ENCODE data around the gene UBE2G1. TPM values are rescaled to one million over a fixed set of nuclear protein-coding genes. Genes with fewer than 3 reads are reported as not detected.

UBE2G1 gene
- total RNA-seq, 1 experiment from 2014 or later: 80.6 TPM

DNA sequence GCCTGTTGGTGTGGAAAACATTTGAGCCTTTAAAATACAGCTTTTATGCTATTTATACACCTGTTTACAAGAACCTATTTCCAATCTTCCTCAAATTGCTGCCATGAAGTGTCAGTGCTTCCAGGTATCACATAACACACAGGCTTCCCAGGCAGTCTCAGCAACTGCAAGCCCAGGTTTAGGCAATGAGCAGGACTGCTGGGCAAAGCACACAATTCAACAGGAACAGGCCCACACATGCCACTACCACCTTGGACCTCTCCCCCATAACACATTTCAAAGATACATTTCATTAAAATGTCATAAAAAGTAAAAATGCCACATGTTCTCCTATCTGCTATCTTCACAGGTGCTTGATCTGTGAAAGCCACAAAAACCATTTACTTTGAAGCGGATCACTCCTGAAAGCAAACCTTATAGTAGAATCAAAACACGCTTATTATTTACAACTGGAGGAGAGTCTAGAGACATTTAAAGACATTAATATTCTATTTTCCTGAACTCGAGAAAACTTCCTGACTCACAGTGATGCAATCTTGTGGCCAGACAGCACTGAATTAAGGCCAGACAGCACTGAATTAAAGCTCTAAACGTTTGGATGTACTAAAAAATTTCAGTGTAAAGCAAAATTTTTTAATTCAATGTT is 134.2 kb downstream of the UBE2G1 start:
- ChIA-PET POLR2A (no interaction called here), CTCF (no interaction called here), RAD21 (ENCODE audit: low non-redundant PET in 1 of 2, low total read pairs in 2 of 2, uncharacterized antibody in 2 of 2, unreplicated experiment in 2 of 2) (no interaction called here)
- H3K36me3 ChIP-seq (ENCODE audit: control insufficient read depth in 1 of 2, insufficient read depth in 2 of 2, low read length in 2 of 2): peaks cover 12 to 20% of the 10 kb centered on the region in 2 experiments; a peak in 3 of 4 replicates
- H3K9ac ChIP-seq (ENCODE audit: low read length): no peak overlapping the region
- H3K27ac ChIP-seq (ENCODE audit: low read depth, low read length): no peak overlapping the region
- no TSS peak for BruUV-seq (replicated peaks)
- H3K27me3 ChIP-seq (ENCODE audit: insufficient read depth, low read length): no peaks in the 10 kb centered on the region
- TF ChIP-seq, protein P1, sequence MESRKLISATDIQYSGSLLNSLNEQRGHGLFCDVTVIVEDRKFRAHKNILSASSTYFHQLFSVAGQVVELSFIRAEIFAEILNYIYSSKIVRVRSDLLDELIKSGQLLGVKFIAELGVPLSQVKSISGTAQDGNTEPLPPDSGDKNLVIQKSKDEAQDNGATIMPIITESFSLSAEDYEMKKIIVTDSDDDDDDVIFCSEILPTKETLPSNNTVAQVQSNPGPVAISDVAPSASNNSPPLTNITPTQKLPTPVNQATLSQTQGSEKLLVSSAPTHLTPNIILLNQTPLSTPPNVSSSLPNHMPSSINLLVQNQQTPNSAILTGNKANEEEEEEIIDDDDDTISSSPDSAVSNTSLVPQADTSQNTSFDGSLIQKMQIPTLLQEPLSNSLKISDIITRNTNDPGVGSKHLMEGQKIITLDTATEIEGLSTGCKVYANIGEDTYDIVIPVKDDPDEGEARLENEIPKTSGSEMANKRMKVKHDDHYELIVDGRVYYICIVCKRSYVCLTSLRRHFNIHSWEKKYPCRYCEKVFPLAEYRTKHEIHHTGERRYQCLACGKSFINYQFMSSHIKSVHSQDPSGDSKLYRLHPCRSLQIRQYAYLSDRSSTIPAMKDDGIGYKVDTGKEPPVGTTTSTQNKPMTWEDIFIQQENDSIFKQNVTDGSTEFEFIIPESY (IDR thresholded peaks at IDR 0.05; ENCODE audit: extremely low read depth, insufficient replicate concordance, low read length): no peak
- TF ChIP-seq, protein P2, sequence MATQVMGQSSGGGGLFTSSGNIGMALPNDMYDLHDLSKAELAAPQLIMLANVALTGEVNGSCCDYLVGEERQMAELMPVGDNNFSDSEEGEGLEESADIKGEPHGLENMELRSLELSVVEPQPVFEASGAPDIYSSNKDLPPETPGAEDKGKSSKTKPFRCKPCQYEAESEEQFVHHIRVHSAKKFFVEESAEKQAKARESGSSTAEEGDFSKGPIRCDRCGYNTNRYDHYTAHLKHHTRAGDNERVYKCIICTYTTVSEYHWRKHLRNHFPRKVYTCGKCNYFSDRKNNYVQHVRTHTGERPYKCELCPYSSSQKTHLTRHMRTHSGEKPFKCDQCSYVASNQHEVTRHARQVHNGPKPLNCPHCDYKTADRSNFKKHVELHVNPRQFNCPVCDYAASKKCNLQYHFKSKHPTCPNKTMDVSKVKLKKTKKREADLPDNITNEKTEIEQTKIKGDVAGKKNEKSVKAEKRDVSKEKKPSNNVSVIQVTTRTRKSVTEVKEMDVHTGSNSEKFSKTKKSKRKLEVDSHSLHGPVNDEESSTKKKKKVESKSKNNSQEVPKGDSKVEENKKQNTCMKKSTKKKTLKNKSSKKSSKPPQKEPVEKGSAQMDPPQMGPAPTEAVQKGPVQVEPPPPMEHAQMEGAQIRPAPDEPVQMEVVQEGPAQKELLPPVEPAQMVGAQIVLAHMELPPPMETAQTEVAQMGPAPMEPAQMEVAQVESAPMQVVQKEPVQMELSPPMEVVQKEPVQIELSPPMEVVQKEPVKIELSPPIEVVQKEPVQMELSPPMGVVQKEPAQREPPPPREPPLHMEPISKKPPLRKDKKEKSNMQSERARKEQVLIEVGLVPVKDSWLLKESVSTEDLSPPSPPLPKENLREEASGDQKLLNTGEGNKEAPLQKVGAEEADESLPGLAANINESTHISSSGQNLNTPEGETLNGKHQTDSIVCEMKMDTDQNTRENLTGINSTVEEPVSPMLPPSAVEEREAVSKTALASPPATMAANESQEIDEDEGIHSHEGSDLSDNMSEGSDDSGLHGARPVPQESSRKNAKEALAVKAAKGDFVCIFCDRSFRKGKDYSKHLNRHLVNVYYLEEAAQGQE (IDR thresholded peaks at IDR 0.05; ENCODE audit: low read depth): no peak
- no peak for TF ChIP-seq POLR2A (IDR thresholded peaks at IDR 0.05; ENCODE audit: borderline replicate concordance, extremely low read depth, insufficient read depth, insufficient read length)
- TF ChIP-seq MAX (IDR thresholded peaks at IDR 0.05): no peak
- no peak for TF ChIP-seq FOSL1 (IDR thresholded peaks at IDR 0.05; ENCODE audit: low read depth)
- no peak for TF ChIP-seq CTCF (IDR thresholded peaks at IDR 0.05 in 2 of 3, conservative IDR thresholded peaks at IDR 0.05 in 1 of 3; ENCODE audit: borderline replicate concordance in 1 of 3, insufficient read depth in 1 of 3, low read depth in 2 of 3, low read length in 2 of 3)
- TF ChIP-seq EZH2phosphoT487 (IDR thresholded peaks at IDR 0.05; ENCODE audit: borderline replicate concordance): no peak
- TF ChIP-seq YY1 (IDR thresholded peaks at IDR 0.05; ENCODE audit: extremely low read depth, insufficient replicate concordance, low read depth, low read length): no peak
- no peak for TF ChIP-seq ZNF274 (IDR thresholded peaks at IDR 0.05; ENCODE audit: low read depth, low read length)
- TF ChIP-seq SRF (IDR thresholded peaks at IDR 0.05; ENCODE audit: low read depth): no peak
- TF ChIP-seq RAD21 (IDR thresholded peaks at IDR 0.05; ENCODE audit: low read depth): no peak
- TF ChIP-seq SIN3A (IDR thresholded peaks at IDR 0.05; ENCODE audit: low read depth): no peak
- TF ChIP-seq ELF1 (IDR thresholded peaks at IDR 0.05; ENCODE audit: borderline replicate concordance, low read depth): no peak
- no peak for TF ChIP-seq ATF3 (IDR thresholded peaks at IDR 0.05)
- TF ChIP-seq TCF7L2 (IDR thresholded peaks at IDR 0.05; ENCODE audit: borderline replicate concordance, extremely low read depth, insufficient read depth, insufficient read length): no peak
- TF ChIP-seq ZFX (IDR thresholded peaks at IDR 0.05): no peak
- no peak for TF ChIP-seq EGR1 (IDR thresholded peaks at IDR 0.05; ENCODE audit: low read depth)
- TF ChIP-seq CBX3 (IDR thresholded peaks at IDR 0.05; ENCODE audit: low read depth): no peak
- TF ChIP-seq CEBPB (IDR thresholded peaks at IDR 0.05; ENCODE audit: low read depth): no peak
- no peak for TF ChIP-seq POLR2AphosphoS5 (IDR thresholded peaks at IDR 0.05; ENCODE audit: low read depth, low read length)
- DNase-seq (ENCODE audit: low read depth, low spot score) (no peak), ATAC-seq (no peak)
- H2AFZ ChIP-seq (ENCODE audit: low read depth, low read length, poor library complexity, severe bottlenecking): no peak overlapping the region
- intact Hi-C loops (cut with micrococcal nuclease): no loop called here
- H3K9me3 ChIP-seq (ENCODE audit: control insufficient read depth in 1 of 2, insufficient read depth in 1 of 2, low read depth in 1 of 2, low read length in 2 of 2): no peaks in the 10 kb centered on the region
- peaks cover 4% of the 10 kb centered on the region; the same call in 1 of the 2 replicates for H4K20me1 ChIP-seq (ENCODE audit: insufficient read depth)
- no peak overlapping the region for H3K4me2 ChIP-seq (ENCODE audit: low read length)
- no peaks in the 10 kb centered on the region for H3K9me2 ChIP-seq (ENCODE audit: insufficient read depth)
- peaks cover 16 to 21% of the 10 kb centered on the region in 2 experiments for H3K4me1 ChIP-seq (ENCODE audit: control insufficient read depth in 1 of 2, insufficient read depth in 2 of 2, low read length in 2 of 2)
- H3K79me2 ChIP-seq (ENCODE audit: insufficient read depth, low read length): no peaks in the 10 kb centered on the region; the same call in 1 of the 2 replicates
- no peak overlapping the region for H3K4me3 ChIP-seq (replicated peaks in 1 of 2; ENCODE audit: low read depth in 1 of 2, low read length in 2 of 2)

Data from HCT116 (cell line).